Loucy (cell line): ENCODE data around the gene RIMBP2.

Experiments
- CTCF ChIP-seq: fragments of 200-600 bp; sonication (generic); conservative IDR thresholded peaks from 2 replicates; pipeline ENCODE4 v1.5.1; 2014; ENCODE audit warnings: mild to moderate bottlenecking, antibody characterized with exemption, low read length
- EZH2phosphoT487 ChIP-seq: fragments of 200-600 bp; IDR thresholded peaks from 2 replicates; pipeline ENCODE4 v1.6.1; 2018; ENCODE audit warnings: antibody characterized with exemption, mild to moderate bottlenecking, moderate library complexity, borderline replicate concordance

DNA sequence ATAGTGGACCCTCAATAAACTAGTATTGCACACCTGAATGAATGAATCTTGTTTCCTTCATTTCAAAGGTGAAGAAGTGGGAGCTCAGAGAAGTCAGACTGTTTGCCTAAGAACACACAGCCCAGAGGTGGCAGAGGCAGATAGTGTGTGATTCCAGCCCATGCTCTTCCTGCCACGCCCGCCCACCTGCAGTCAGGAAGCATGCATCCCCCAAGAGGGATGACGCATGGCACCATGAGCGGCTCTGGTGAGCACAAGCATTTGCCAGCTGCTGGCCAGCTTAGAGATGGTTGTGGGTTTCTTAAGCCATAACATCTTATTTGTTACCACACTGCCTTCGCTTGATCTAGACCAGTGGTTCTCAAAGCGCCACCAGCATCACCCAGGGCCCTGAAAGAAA is 133.8 kb downstream of the RIMBP2 start:
- TF ChIP-seq CTCF, result no peak
- no peak for TF ChIP-seq EZH2phosphoT487
